ENCODE measurements around the gene TTI1. TPM values are rescaled to one million over a fixed set of nuclear protein-coding genes. Genes with fewer than 3 reads are reported as not detected.

Gene TTI1
- total RNA-seq, 1 donor from 2014 or later: 18.0 TPM

DNA sequence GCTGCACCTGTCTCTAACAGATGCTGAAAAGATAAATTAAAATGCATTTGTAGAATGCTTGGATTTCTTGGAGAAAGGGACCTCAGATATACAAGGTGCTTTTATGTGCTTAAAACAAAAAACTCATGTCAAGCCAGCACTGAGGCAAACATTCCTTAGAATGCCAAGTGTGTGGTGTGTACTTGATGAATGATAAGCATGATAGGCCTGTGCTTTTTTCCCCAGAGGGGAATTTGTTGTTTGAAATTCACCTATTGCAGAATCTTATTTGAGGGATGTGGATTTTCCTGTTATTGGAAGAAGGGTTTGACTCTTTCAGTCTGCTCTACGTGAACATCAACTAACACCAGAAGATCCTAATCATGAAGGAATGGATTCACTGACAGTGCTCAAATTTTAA, 28.8 kb downstream of the TTI1 start:
- TF ChIP-seq, protein P1, sequence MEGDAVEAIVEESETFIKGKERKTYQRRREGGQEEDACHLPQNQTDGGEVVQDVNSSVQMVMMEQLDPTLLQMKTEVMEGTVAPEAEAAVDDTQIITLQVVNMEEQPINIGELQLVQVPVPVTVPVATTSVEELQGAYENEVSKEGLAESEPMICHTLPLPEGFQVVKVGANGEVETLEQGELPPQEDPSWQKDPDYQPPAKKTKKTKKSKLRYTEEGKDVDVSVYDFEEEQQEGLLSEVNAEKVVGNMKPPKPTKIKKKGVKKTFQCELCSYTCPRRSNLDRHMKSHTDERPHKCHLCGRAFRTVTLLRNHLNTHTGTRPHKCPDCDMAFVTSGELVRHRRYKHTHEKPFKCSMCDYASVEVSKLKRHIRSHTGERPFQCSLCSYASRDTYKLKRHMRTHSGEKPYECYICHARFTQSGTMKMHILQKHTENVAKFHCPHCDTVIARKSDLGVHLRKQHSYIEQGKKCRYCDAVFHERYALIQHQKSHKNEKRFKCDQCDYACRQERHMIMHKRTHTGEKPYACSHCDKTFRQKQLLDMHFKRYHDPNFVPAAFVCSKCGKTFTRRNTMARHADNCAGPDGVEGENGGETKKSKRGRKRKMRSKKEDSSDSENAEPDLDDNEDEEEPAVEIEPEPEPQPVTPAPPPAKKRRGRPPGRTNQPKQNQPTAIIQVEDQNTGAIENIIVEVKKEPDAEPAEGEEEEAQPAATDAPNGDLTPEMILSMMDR (IDR thresholded peaks at IDR 0.05): no peak
- Histone ChIP-seq H3K27ac (no peak overlapping the region), H3K36me3 (peaks cover 14 to 39% of the 10 kb centered on the region in 2 donors), H3K4me1 (no peaks in the 10 kb centered on the region), H3K4me3 (no peak overlapping the region), H3K27me3 (no peaks in the 10 kb centered on the region), H3K9me3 (no peaks in the 10 kb centered on the region)
- no peak for DNase-seq (ENCODE audit: low spot score in 2 of 2)
- intact Hi-C loops (cut with DNase I): no loop called here

DNA sequence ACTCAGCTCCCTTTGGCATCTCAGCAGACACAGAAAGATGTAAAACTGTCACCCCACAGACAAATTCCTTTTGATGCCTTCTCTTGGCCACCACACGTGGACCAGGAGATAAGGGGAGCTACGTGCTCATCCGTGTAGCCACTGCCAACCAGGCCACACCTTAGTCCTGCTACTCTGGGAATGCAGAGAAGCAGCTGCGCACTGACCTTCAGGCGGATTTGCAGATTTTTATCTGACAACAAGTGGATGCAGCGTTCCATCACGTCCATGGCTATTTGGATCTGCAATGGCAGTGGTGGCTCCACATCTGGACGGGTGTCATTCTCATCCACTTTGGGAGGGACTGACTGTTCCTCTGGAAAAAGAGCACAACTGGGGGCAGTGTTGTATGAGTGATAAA, 30.8 kb downstream of the TTI1 start:
- intact Hi-C loops (cut with DNase I): no loop called here
- Histone ChIP-seq H3K36me3 (peaks cover 19 to 59% of the 10 kb centered on the region in 2 donors), H3K4me3 (no peak overlapping the region)

DNA sequence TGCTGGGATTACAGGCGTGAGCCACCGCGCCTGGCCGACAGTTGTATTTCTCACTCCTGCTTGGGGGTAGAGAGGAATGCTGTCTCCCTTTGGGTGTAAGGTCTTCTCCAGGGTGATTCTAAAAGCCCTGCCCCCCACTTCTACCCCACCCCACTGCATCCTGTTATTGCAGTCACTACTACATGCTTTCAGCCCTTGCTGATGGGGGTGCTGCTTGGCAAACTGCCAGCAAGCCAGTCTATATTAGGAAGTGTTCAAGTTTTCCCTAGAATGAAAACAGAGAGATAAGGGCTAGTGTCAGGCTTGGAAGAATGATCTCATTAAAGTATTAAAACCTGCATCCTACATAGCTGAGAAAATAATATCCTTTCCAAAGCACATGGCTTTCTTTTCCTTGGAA, 31.3 kb downstream of the TTI1 start:
- H3K36me3 ChIP-seq: peaks cover 22 to 62% of the 10 kb centered on the region in 2 donors
- no peak overlapping the region for H3K27ac ChIP-seq
- DNase-seq (ENCODE audit: low spot score in 2 of 2): no peak
- intact Hi-C loops (cut with DNase I): no loop called here
- H3K4me3 ChIP-seq: no peak overlapping the region
- no peaks in the 10 kb centered on the region for H3K4me1 ChIP-seq
- TF ChIP-seq, protein P1 (IDR thresholded peaks at IDR 0.05): no peak
- H3K9me3 ChIP-seq: no peaks in the 10 kb centered on the region
- H3K27me3 ChIP-seq: no peaks in the 10 kb centered on the region

More for the DNA sequence above, 30.8 kb downstream of the TTI1 start:
- H3K27ac ChIP-seq: no peak overlapping the region
- no peak for DNase-seq (ENCODE audit: low spot score in 2 of 2)
- H3K4me1 ChIP-seq: no peaks in the 10 kb centered on the region
- TF ChIP-seq, protein P1 (IDR thresholded peaks at IDR 0.05): no peak
- H3K9me3 ChIP-seq: no peaks in the 10 kb centered on the region
- no peaks in the 10 kb centered on the region for H3K27me3 ChIP-seq

DNA sequence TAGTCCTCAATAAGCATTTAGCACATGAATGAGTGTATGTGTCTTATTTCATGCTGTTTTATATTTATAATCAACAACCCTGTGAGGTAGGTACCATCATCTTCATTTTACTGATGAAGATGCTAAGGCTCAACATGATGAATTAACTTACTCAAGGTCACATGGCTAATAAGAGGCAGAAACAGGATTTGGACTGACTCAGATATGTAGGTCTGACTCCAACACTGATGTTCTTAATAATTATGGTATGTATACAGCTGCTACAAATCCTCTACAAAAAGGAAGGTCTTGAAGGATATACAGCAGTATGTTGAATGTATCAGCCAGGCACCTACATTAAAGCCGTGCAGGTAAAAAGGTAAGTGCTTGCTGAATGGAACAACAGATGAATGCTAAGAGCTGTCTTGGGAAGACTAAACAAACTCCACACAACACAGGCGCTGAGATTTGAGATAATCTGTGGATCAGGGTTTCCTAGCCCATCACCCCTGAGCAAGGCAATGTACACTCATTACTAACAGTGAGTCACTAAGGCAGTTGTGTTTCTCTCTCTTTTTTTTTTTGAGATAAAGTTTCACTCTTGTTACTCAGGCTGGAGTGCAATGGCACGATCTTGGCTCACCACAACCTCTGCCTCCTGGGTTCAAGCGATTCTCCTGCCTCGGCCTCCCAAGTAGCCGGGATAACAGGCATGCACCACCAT, 31.9 kb downstream of the TTI1 start:
- Histone ChIP-seq H3K27me3 (no peaks in the 10 kb centered on the region), H3K4me1 (no peaks in the 10 kb centered on the region), H3K9me3 (no peaks in the 10 kb centered on the region), H3K36me3 (peaks cover 29 to 69% of the 10 kb centered on the region in 2 donors), H3K4me3 (no peak overlapping the region), H3K27ac (no peak overlapping the region)
- TF ChIP-seq, protein P1 (IDR thresholded peaks at IDR 0.05): no peak
- intact Hi-C loops (cut with DNase I): no loop called here
- DNase-seq (ENCODE audit: low spot score in 2 of 2): no peak

DNA sequence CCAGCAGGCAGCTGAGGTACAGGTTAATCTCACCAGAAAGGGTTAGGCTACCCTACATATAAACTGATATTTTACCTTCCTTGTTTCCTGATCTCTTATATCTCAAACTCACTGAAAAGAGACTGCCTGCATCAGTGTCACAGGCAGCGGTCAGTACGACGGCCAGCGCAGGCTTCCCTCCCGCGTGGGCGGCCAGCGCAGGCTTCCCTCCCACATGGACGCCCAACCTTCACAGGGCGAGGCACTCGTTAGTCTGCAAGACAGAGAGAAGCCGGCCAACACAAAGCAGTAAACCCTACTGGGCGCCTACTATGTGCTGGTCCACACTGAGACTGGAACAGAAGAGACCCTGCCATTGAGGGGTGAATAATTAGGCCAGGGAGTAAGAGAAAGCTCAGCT, 33.0 kb downstream of the TTI1 start:
- TF ChIP-seq, protein P1 (IDR thresholded peaks at IDR 0.05): no peak
- H3K36me3 ChIP-seq: peaks cover 39 to 75% of the 10 kb centered on the region in 2 donors
- H3K4me3 ChIP-seq: no peak overlapping the region
- DNase-seq (ENCODE audit: low spot score in 2 of 2): no peak
- intact Hi-C loops (cut with DNase I): no loop called here
- H3K27ac ChIP-seq: no peak overlapping the region
- no peaks in the 10 kb centered on the region for H3K9me3 ChIP-seq
- H3K27me3 ChIP-seq: no peaks in the 10 kb centered on the region
- no peaks in the 10 kb centered on the region for H3K4me1 ChIP-seq

Data from ascending aorta (tissue), 2 donors.